Smooth muscle cell (in vitro differentiated cells): ENCODE measurements around the gene TMSB10. TPM values are rescaled to one million over a fixed set of nuclear protein-coding genes. Genes with fewer than 3 reads are reported as not detected.

ENCODE experiments used
- DNase-seq: peaks from one replicate; lab custom pipeline; 2025; ENCODE audit not compliant: unreplicated experiment; lab: John Stamatoyannopoulos, UW
- H2AFZ ChIP-seq: fragments of 200-600 bp; sonication (generic); 2 replicates; pipeline ENCODE4 v1.6.0; 2016; ENCODE audit warnings: antibody characterized with exemption, low read depth, mild to moderate bottlenecking
- H3F3A ChIP-seq: fragments of 200-600 bp; sonication (generic); 2 replicates; pipeline ENCODE4 v1.6.0; 2017; ENCODE audit warnings: antibody characterized with exemption, low read depth
- H3K27ac ChIP-seq: fragments of 200-600 bp; sonication (generic); 2 replicates; pipeline ENCODE4 v1.5.1; 2016; ENCODE audit warnings: low read depth, mild to moderate bottlenecking
- H3K27me3 ChIP-seq: fragments of 200-600 bp; sonication (generic); 2 replicates; pipeline ENCODE4 v1.6.1; 2016; ENCODE audit warnings: low read depth, mild to moderate bottlenecking
- H3K36me3 ChIP-seq: fragments of 200-600 bp; sonication (generic); 2 replicates; pipeline ENCODE4 v1.5.1; 2016; ENCODE audit warnings: low read depth
- H3K4me1 ChIP-seq: fragments of 200-600 bp; sonication (generic); 2 replicates; pipeline ENCODE4 v1.5.1; 2016; ENCODE audit warnings: low read depth
- H3K4me2 ChIP-seq: fragments of 200-600 bp; sonication (generic); 2 replicates; pipeline ENCODE4 v1.6.0; 2016; ENCODE audit warnings: mild to moderate bottlenecking
- H3K4me3 ChIP-seq: fragments of 200-600 bp; sonication (generic); 2 replicates; pipeline ENCODE4 v1.5.1; 2016; ENCODE audit warnings: mild to moderate bottlenecking
- H3K79me2 ChIP-seq: fragments of 200-600 bp; sonication (generic); 2 replicates; pipeline ENCODE4 v1.6.0; 2016; ENCODE audit warnings: low read depth, mild to moderate bottlenecking
- H3K9ac ChIP-seq: fragments of 200-600 bp; sonication (generic); 2 replicates; pipeline ENCODE4 v1.6.0; 2016; ENCODE audit warnings: low read depth
- H3K9me3 ChIP-seq: fragments of 200-600 bp; sonication (generic); replicated peaks from 2 replicates; pipeline ENCODE4 v1.5.1; 2016; ENCODE audit warnings: low read depth
- H4K20me1 ChIP-seq: fragments of 200-600 bp; sonication (generic); 2 replicates; pipeline ENCODE4 v1.6.0; 2016; ENCODE audit warnings: low read depth
- WGBS: methylation state at CpG from one replicate; pipeline ENCODE4 v1.1.7; 2016; ENCODE audit warnings: low lambda C conversion rate; 5-methylcytosine and 5-hydroxymethylcytosine counted together
- polyA plus RNA-seq: library from polyadenylated mRNA; unstranded; fragments of >200 nt; fragmentation: Nextera tagmentation; extraction: Ambion mirVana; gene quantifications from 2 replicates; pipeline ENCODE4 v1.2.1, GENCODE V29; 2016
- total RNA-seq: library from RNA; depleted of rRNA; stranded (reverse); fragments of >200 nt; gene quantifications from 2 replicates; pipeline ENCODE4 v1.2.3, GENCODE V29; 2014
- TF ChIP-seq, protein P1 (sequence below): fragments of 200-600 bp; sonication (generic); IDR thresholded peaks from 2 replicates; pipeline ENCODE4 v1.5.1; 2017; ENCODE audit warnings: borderline replicate concordance, mild to moderate bottlenecking, antibody characterized with exemption; ENCODE audit not compliant: insufficient read depth, poor library complexity, severe bottlenecking

TMSB10 gene
- total and polyA plus RNA-seq, 2 experiments from 2014 or later = 5,517 to 8,051 TPM

DNA sequence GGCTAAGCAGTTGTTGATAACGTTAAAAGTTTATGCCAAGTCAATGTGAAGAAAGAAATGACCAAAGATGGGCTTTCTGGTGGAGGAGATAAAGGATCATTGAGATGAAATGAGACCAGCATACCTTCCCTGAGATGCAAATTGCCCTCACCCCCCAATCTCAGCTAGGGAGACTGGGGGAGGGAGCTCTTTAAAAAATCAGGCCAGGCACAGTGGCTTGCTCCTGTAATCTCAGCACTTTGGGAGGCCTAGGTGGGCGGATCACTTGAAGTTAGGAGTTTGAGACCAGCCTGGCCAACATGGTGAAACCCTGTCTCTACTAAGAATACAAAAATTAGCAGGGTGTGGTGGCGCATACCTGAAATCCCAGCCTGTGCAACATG, 34.6 kb downstream of the TMSB10 start:
- no peak for DNase-seq
- Histone ChIP-seq H3K4me3 (no peak overlapping the region), H3K79me2 (no peaks in the 10 kb centered on the region), H3K27me3 (no peaks in the 10 kb centered on the region), H3K36me3 (no peaks in the 10 kb centered on the region), H2AFZ (no peak overlapping the region), H3F3A (no peaks in the 10 kb centered on the region), H3K4me2 (no peak overlapping the region), H3K9ac (no peak overlapping the region), H3K9me3 (no peaks in the 10 kb centered on the region), H3K4me1 (no peaks in the 10 kb centered on the region), H4K20me1 (no peaks in the 10 kb centered on the region), H3K27ac (no peak overlapping the region)
- TF ChIP-seq, protein P1, sequence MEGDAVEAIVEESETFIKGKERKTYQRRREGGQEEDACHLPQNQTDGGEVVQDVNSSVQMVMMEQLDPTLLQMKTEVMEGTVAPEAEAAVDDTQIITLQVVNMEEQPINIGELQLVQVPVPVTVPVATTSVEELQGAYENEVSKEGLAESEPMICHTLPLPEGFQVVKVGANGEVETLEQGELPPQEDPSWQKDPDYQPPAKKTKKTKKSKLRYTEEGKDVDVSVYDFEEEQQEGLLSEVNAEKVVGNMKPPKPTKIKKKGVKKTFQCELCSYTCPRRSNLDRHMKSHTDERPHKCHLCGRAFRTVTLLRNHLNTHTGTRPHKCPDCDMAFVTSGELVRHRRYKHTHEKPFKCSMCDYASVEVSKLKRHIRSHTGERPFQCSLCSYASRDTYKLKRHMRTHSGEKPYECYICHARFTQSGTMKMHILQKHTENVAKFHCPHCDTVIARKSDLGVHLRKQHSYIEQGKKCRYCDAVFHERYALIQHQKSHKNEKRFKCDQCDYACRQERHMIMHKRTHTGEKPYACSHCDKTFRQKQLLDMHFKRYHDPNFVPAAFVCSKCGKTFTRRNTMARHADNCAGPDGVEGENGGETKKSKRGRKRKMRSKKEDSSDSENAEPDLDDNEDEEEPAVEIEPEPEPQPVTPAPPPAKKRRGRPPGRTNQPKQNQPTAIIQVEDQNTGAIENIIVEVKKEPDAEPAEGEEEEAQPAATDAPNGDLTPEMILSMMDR = no peak
- WGBS = 91% methylated on average over 3 of the region's 3 CpGs

DNA sequence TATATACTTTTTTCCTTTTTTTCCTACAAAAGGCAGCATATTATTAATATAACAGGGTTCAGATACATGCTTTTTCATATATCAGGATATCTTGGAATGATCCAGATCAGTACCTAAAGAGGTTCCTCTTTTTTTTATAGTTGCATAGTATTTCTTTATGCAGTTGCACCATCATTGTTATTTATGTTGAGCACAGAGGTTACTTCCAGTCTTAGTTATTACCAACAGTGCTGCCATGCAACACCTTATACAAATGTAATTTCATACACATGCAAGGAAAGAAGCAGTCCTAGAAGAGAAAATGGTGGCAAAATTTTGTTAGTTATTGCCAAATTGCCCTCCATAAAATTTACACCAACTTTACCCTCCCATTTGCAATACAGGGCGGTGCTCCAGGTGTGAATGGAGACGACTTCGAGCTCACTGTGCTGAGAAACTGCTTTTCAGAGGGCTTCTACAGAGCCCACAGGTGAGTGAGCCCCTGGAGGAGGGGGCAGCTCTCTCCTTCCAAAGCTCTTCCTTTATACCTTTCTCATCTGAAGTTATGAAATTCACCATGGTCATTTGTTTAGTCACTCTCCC, 35.5 kb downstream of the TMSB10 start:
- WGBS = 90% methylated on average over 3 of the region's 3 CpGs
- no peak for DNase-seq
- H3F3A ChIP-seq = no peaks in the 10 kb centered on the region
- no peaks in the 10 kb centered on the region for H3K9me3 ChIP-seq
- H3K79me2 ChIP-seq = no peaks in the 10 kb centered on the region
- no peak overlapping the region for H3K27ac ChIP-seq
- H2AFZ ChIP-seq = no peak overlapping the region
- H3K4me3 ChIP-seq = no peak overlapping the region
- no peaks in the 10 kb centered on the region for H3K27me3 ChIP-seq
- no peaks in the 10 kb centered on the region for H3K4me1 ChIP-seq
- H3K36me3 ChIP-seq = no peaks in the 10 kb centered on the region
- TF ChIP-seq, protein P1 = no peak
- H3K4me2 ChIP-seq = no peak overlapping the region
- H3K9ac ChIP-seq = no peak overlapping the region
- H4K20me1 ChIP-seq = no peaks in the 10 kb centered on the region

DNA sequence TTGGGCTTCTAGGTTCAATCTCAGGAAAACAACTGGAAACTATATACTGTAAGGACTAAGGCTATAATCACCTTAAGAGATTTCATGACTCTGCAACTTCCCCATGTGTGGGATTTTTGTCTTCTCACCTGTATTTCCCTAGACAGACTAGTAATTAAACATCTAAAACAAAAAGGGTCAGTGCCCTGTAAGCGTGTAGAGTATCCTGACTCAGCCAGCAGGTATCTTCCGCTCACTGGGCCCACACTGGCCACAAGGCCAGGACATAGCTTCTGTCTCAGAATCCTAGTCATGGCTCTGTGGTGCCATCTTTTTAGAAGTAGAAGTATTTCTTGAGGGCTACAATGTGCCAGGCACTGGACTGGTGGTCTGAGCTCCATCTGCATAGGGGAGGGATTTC, 36.7 kb downstream of the TMSB10 start:
- Histone ChIP-seq H3K4me2 (no peak overlapping the region), H3F3A (no peaks in the 10 kb centered on the region), H3K79me2 (no peaks in the 10 kb centered on the region), H3K4me3 (no peak overlapping the region), H2AFZ (no peak overlapping the region), H4K20me1 (no peaks in the 10 kb centered on the region), H3K36me3 (no peaks in the 10 kb centered on the region), H3K9me3 (no peaks in the 10 kb centered on the region), H3K9ac (no peak overlapping the region), H3K4me1 (peaks cover 2% of the 10 kb centered on the region), H3K27ac (no peak overlapping the region), H3K27me3 (no peaks in the 10 kb centered on the region)
- WGBS = 85% methylated on average over 2 of the region's 2 CpGs
- no peak for DNase-seq
- TF ChIP-seq, protein P1 = no peak

DNA sequence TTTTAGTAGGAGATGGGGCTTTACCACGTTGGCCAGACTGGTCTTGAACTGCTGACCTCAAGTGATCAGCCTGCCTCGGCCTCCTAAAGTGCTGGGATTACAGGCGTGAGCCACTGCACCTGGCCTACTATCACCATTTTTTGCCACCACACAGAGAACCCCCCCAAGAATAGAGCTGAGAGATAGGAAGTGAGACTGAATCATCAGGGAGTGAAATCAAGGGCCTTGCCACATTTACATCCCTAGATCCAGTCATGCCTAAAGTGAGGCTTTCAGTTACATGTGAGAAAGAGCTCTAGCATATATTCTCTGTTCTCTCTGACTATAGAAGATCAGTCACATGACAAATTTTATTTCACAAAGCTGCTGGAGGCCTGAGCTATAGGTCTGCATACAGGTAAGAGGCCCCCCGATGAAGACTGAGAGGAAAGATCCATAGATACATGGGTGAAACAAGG, 37.5 kb downstream of the TMSB10 start:
- Histone ChIP-seq H3F3A (no peaks in the 10 kb centered on the region), H3K9me3 (no peaks in the 10 kb centered on the region), H3K36me3 (no peaks in the 10 kb centered on the region), H2AFZ (no peak overlapping the region), H3K27ac (no peak overlapping the region), H3K79me2 (no peaks in the 10 kb centered on the region), H3K4me2 (no peak overlapping the region), H3K9ac (no peak overlapping the region), H3K27me3 (no peaks in the 10 kb centered on the region), H4K20me1 (no peaks in the 10 kb centered on the region), H3K4me3 (no peak overlapping the region), H3K4me1 (peaks cover 2% of the 10 kb centered on the region)
- no peak for DNase-seq
- TF ChIP-seq, protein P1 = no peak
- WGBS = 87% methylated on average over 4 of the region's 4 CpGs
